Effector memory CD8-positive, alpha-beta T cell (primary cell): ENCODE data around the gene RIMBP2.
"Not testable (repeated sequence)": the region's sequence is repeated elsewhere in the genome, so short reads cannot be mapped to it uniquely, and the experiment has no call there.

ENCODE experiments used
- ATAC-seq: fragments of 150-1000 bp; cut with Tn5 transposase; replicated peaks from 2 replicates; pipeline ENCODE4 v1.10.0; 2021; ENCODE audit warnings: mild to moderate bottlenecking, moderate library complexity
- DNase-seq, 3 experiments: peaks; one replicate each; pipeline ENCODE4 v3.0.0; 2021
- H3K27ac Mint-ChIP-seq, 2 donors: one replicate each; pipeline ENCODE4 v1.8.0; 2022; ENCODE audit warnings: mild to moderate bottlenecking in 2 of 2, mixed read lengths in 2 of 2, moderate library complexity in 2 of 2
- H3K27me3 Mint-ChIP-seq, 2 donors: one replicate each; pipeline ENCODE4 v1.8.0; 2022; ENCODE audit warnings: mixed read lengths in 2 of 2
- H3K36me3 Mint-ChIP-seq: one replicate; pipeline ENCODE4 v1.8.0; 2022; ENCODE audit warnings: mild to moderate bottlenecking, moderate library complexity, mixed read lengths; ENCODE audit not compliant: insufficient read depth
- H3K4me1 Mint-ChIP-seq, 2 donors: one replicate each; pipeline ENCODE4 v1.8.0; 2022; ENCODE audit warnings: low read depth in 2 of 2, mixed read lengths in 2 of 2
- H3K4me3 Mint-ChIP-seq, 2 donors: one replicate each; pipeline ENCODE4 v1.8.0; 2022; ENCODE audit warnings: mild to moderate bottlenecking in 2 of 2, mixed read lengths in 2 of 2, moderate library complexity in 2 of 2
- H3K9me3 Mint-ChIP-seq, 2 donors: one replicate each; pipeline ENCODE4 v1.8.0; 2022; ENCODE audit warnings: mixed read lengths in 2 of 2

Gene RIMBP2

GRCh38 chr12:130590685-130591084 is 125.4 kb downstream of the RIMBP2 start:
- Mint-ChIP-seq H3K4me3 (no peak overlapping the region), H3K27me3 (peaks cover 9 to 25% of the 10 kb centered on the region in 2 donors), H3K9me3 (peaks cover 4 to 7% of the 10 kb centered on the region in 2 donors), H3K4me1 (no peaks in the 10 kb centered on the region), H3K36me3 (peaks cover 5% of the 10 kb centered on the region), H3K27ac (no peak overlapping the region)
- ATAC-seq (no peak), DNase-seq (no peak)

GRCh38 chr12:130589540-130590317 is 126.4 kb downstream of the RIMBP2 start:
- Mint-ChIP-seq H3K9me3 (peaks cover 4 to 7% of the 10 kb centered on the region in 2 donors), H3K4me1 (no peaks in the 10 kb centered on the region), H3K27ac (no peak overlapping the region), H3K27me3 (peaks cover 9 to 25% of the 10 kb centered on the region in 2 donors), H3K4me3 (no peak overlapping the region), H3K36me3 (peaks cover 5% of the 10 kb centered on the region)
- DNase-seq = no peak
- ATAC-seq = no peak

DNA sequence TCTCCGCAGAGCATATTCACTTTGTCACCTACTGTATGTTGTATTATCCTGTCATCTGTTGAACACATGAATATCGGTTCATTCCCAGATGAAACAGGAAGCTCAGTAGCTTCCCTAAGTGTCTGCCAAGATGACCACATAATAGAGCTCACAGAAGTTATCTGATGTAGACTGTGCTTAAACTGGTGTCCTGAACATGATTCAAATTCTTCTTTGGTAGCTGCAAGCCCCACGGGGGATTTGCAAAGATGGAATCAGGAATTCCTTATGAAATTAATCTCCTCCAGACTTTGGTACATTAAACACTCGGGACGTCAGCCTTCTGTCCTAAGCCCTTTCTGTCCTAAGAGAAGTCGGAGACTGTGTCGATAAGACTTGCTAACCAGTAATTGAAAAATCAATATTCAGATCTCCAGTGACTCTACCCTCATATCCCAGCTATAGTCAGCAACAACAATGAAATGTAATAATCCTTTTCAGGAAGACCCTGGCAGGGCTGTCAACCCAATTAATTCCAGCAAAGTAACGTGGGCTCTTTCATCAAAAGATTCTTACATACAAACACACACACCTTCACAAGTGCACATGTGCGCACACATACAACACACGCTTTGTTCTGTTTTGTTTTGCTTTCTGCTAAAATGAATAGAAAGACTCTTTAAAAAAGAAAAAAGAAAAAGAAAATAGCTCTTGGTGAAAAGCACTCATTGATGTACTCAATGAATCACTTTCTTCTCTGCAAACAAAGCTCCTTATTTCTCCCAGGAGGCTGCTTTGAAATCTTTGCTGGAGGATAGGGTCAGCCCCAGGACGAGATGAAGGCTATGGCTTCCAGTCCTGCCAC is 127.2 kb downstream of the RIMBP2 start:
- ATAC-seq = no peak
- no peak for DNase-seq
- Mint-ChIP-seq H3K9me3 (peaks cover 4 to 7% of the 10 kb centered on the region in 2 donors), H3K27ac (no peak overlapping the region), H3K36me3 (peaks cover 5% of the 10 kb centered on the region), H3K4me1 (no peaks in the 10 kb centered on the region), H3K4me3 (no peak overlapping the region), H3K27me3 (peaks cover 9 to 24% of the 10 kb centered on the region in 2 donors)

- H3K27ac Mint-ChIP-seq = no peak overlapping the region
- H3K4me1 Mint-ChIP-seq = no peaks in the 10 kb centered on the region
- ATAC-seq (no peak), DNase-seq (no peak)
- H3K27me3 Mint-ChIP-seq = peaks cover 9 to 15% of the 10 kb centered on the region in 2 donors
- peaks cover 4 to 7% of the 10 kb centered on the region in 2 donors for H3K9me3 Mint-ChIP-seq
- H3K4me3 Mint-ChIP-seq = no peak overlapping the region
- H3K36me3 Mint-ChIP-seq = peaks cover 5% of the 10 kb centered on the region
These were observed 128.1 kb downstream of the RIMBP2 start for GRCh38 chr12:130587966-130588365.

DNA sequence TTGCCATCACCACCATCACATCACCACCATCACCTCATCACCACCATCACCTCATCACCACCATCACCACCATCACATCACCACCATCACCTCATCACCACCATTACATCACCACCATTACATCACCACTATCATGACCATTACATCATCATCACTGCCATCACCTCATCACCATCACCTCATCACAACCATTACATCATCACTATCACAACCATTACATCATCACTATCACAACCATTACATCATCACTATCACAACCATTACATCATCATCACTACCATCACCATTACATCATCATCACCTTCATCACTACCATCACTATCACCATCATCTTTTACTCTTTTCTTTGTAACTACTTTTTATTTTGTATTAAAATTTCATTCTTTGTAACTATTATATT is 131.6 kb downstream of the RIMBP2 start:
- H3K9me3 Mint-ChIP-seq, H3K27ac Mint-ChIP-seq, H3K36me3 Mint-ChIP-seq, H3K4me1 Mint-ChIP-seq, ATAC-seq, DNase-seq, H3K27me3 Mint-ChIP-seq, H3K4me3 Mint-ChIP-seq: not testable (repeated sequence)

- H3K9me3 Mint-ChIP-seq = peaks cover 5 to 7% of the 10 kb centered on the region in 2 donors
These were observed 132.3 kb downstream of the RIMBP2 start for GRCh38 chr12:130583800-130584199.

GRCh38 chr12:130583317-130583716 is 132.8 kb downstream of the RIMBP2 start:
- Mint-ChIP-seq H3K27ac (no peak overlapping the region), H3K4me1 (no peaks in the 10 kb centered on the region), H3K9me3 (peaks cover 5 to 10% of the 10 kb centered on the region in 2 donors), H3K36me3 (peaks cover 3% of the 10 kb centered on the region), H3K27me3 (peaks cover 6 to 7% of the 10 kb centered on the region in 2 donors), H3K4me3 (no peak overlapping the region)
- no peak for DNase-seq
- no peak for ATAC-seq

More at GRCh38 chr12:130583800-130584199, 132.3 kb downstream of the RIMBP2 start:
- DNase-seq (no peak), ATAC-seq (no peak)
- no peak overlapping the region for H3K4me3 Mint-ChIP-seq
- H3K36me3 Mint-ChIP-seq = peaks cover 3% of the 10 kb centered on the region
- no peak overlapping the region for H3K27ac Mint-ChIP-seq
- peaks cover 9 to 10% of the 10 kb centered on the region in 2 donors for H3K27me3 Mint-ChIP-seq
- no peaks in the 10 kb centered on the region for H3K4me1 Mint-ChIP-seq

- no peaks in the 10 kb centered on the region for H3K4me1 Mint-ChIP-seq
- H3K36me3 Mint-ChIP-seq = no peaks in the 10 kb centered on the region
- no peaks in the 10 kb centered on the region for H3K27me3 Mint-ChIP-seq
- no peak overlapping the region for H3K27ac Mint-ChIP-seq
- ATAC-seq (no peak), DNase-seq (no peak)
- H3K4me3 Mint-ChIP-seq = no peak overlapping the region
- peaks cover 2 to 6% of the 10 kb centered on the region in 2 donors for H3K9me3 Mint-ChIP-seq
These were observed 133.8 kb downstream of the RIMBP2 start for GRCh38 chr12:130582286-130582685.

DNA sequence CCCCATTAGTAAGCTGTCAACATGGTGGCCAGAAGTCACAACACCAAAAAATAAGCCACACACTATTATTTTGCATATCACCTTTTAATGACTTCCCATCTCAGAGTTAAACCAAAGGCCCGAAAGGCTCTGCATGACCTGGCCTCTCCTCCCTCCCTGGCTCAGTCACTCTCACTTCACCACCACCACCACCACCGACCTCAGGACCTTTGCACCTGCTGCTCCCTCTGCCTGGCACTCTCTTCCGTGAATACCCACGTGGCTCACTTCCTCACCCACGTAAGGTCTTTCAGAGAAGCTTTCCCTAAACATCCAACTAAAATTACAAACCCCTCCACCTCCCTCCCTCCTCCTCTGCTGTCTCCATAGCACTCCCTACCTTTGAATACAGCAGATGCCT is 134.3 kb downstream of the RIMBP2 start:
- ATAC-seq (no peak), DNase-seq (no peak)
- Mint-ChIP-seq H3K4me1 (no peaks in the 10 kb centered on the region), H3K27me3 (no peaks in the 10 kb centered on the region), H3K9me3 (peaks cover 2 to 6% of the 10 kb centered on the region in 2 donors), H3K4me3 (no peak overlapping the region), H3K36me3 (no peaks in the 10 kb centered on the region), H3K27ac (no peak overlapping the region)

DNA sequence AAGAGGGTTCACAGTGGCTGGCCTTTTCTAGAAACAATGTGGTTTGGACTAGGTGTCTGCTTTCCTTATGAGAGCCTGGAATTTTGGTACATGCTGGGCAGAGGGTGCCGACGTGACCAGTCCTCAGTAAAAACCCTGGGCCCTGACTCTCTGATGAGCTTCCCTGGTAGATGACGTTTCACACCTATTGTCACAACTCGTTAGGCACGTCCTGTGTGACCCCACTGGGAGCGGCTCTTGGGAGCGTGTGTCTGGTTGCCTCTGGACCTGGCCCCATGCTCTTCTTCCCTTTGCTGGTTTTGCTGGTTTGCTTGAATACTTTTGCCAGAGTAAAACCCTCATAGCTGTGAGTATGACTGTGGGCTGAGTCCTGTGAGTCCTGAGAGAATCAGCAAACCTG is 136.9 kb downstream of the RIMBP2 start:
- peaks cover 2 to 12% of the 10 kb centered on the region in 2 donors for H3K9me3 Mint-ChIP-seq
- ATAC-seq (no peak), DNase-seq (no peak)
- no peaks in the 10 kb centered on the region for H3K36me3 Mint-ChIP-seq
- H3K27me3 Mint-ChIP-seq = peaks cover 0 to 8% of the 10 kb centered on the region in 2 donors
- no peak overlapping the region for H3K4me3 Mint-ChIP-seq
- no peaks in the 10 kb centered on the region for H3K4me1 Mint-ChIP-seq
- no peak overlapping the region for H3K27ac Mint-ChIP-seq

DNA sequence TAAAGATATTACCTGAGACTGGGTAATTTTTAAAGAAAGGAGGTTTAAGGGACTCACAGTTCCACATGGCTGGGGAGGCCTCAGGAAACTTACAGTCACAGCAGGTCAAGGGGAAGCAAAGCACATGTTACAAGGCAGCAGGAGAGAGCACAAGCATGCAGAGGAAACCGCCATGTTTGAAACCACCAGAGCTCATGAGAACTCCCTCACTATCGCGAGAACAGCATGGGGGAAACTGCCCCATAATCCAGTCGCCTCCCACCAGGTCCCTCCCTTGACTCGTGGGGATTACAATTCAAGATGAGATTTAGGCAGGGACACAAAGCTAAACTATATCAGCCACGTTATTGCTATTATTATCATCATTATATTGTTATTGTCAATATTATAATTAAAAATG is 138.7 kb downstream of the RIMBP2 start:
- Mint-ChIP-seq H3K27me3 (peaks cover 0 to 8% of the 10 kb centered on the region in 2 donors), H3K36me3 (no peaks in the 10 kb centered on the region)
- ATAC-seq = no peak

DNA sequence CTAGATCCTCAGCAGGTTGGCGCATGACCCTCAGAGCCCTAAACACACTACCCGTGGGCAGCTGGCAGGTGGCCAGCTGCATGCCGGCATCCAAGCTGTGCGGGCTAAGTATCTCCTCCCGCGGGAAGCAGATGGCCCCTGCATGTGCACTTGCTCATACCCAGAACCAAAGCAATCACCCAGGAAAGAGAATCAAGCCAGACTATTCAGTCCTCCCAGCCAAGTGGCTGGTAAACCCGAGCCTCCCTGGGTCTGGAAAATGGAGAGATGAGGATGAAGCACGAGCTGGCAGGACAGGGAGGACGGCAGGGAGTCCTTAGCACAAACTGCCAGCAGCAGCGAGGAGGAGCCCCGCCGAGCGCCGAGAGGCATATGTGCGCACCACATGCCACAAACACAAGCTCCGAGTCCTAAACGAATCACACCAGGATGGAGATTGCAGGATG is 139.7 kb downstream of the RIMBP2 start:
- peaks cover 0 to 8% of the 10 kb centered on the region in 2 donors for H3K27me3 Mint-ChIP-seq
- ATAC-seq (no peak), DNase-seq (no peak)
- no peak overlapping the region for H3K27ac Mint-ChIP-seq
- no peak overlapping the region for H3K4me3 Mint-ChIP-seq
- no peaks in the 10 kb centered on the region for H3K36me3 Mint-ChIP-seq
- peaks cover 2 to 12% of the 10 kb centered on the region in 2 donors for H3K9me3 Mint-ChIP-seq
- no peaks in the 10 kb centered on the region for H3K4me1 Mint-ChIP-seq

More for the DNA sequence above, 138.7 kb downstream of the RIMBP2 start:
- Mint-ChIP-seq H3K4me1 (no peaks in the 10 kb centered on the region), H3K9me3 (peaks cover 2 to 12% of the 10 kb centered on the region in 2 donors), H3K27ac (no peak overlapping the region), H3K4me3 (no peak overlapping the region)
- no peak for DNase-seq

DNA sequence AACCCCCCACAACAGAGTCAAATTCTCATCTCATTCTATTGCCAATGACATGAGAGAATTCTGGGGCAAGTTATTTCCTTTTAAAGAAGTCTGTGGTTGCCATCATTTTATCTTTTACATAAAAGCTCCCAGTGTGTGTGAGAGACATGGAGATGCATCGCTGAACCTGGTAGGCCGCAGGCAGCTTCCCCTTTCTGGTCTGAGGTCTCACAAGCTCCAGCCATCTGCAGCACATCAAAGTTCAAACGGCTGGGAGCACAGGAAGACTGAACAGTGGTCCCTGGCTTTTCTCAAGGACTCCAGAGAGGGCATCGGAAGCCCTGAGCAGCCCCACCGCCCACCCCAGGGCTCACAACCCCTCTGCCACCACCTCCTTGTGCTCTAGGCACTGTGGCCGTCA is 141.7 kb downstream of the RIMBP2 start:
- peaks cover 0 to 8% of the 10 kb centered on the region in 2 donors for H3K27me3 Mint-ChIP-seq
- H3K36me3 Mint-ChIP-seq = no peaks in the 10 kb centered on the region
- no peak overlapping the region for H3K27ac Mint-ChIP-seq
- H3K4me3 Mint-ChIP-seq = no peak overlapping the region
- H3K9me3 Mint-ChIP-seq = peaks cover 0 to 12% of the 10 kb centered on the region in 2 donors
- ATAC-seq (no peak), DNase-seq (no peak)
- no peaks in the 10 kb centered on the region for H3K4me1 Mint-ChIP-seq
